Measurements from ENCODE around the gene FPGT.

DNA sequence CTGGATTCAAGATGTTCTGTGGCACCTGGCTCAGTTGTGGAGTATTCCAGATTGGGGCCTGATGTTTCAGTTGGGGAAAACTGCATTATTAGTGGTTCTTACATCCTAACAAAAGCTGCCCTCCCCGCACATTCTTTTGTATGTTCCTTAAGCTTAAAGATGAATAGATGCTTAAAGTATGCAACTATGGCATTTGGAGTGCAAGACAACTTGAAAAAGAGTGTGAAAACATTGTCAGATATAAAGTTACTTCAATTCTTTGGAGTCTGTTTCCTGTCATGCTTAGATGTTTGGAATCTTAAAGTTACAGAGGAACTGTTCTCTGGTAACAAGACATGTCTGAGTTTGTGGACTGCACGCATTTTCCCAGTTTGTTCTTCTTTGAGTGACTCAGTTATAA is 7.2 kb downstream of the FPGT start:
- TF ChIP-seq MAFK (IDR thresholded peaks at IDR 0.05; ENCODE audit: low read depth, low read length): no peak
- TF ChIP-seq SMC3 (IDR thresholded peaks at IDR 0.05; ENCODE audit: low read depth, low read length): no peak
- no peak for TF ChIP-seq NFE2L2 (IDR thresholded peaks at IDR 0.05; ENCODE audit: low read depth, low read length)
- no peak for TF ChIP-seq POLR2A (IDR thresholded peaks at IDR 0.05; ENCODE audit: low read depth, low read length)
- TF ChIP-seq CTCF (conservative IDR thresholded peaks at IDR 0.05; ENCODE audit: low read depth, low read length): no peak
- TF ChIP-seq RFX5 (IDR thresholded peaks at IDR 0.05; ENCODE audit: low read depth, low read length): no peak
- no peak for TF ChIP-seq RAD21 (IDR thresholded peaks at IDR 0.05; ENCODE audit: low read length)
- TF ChIP-seq, protein P1, sequence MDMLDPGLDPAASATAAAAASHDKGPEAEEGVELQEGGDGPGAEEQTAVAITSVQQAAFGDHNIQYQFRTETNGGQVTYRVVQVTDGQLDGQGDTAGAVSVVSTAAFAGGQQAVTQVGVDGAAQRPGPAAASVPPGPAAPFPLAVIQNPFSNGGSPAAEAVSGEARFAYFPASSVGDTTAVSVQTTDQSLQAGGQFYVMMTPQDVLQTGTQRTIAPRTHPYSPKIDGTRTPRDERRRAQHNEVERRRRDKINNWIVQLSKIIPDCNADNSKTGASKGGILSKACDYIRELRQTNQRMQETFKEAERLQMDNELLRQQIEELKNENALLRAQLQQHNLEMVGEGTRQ (IDR thresholded peaks at IDR 0.05; ENCODE audit: low read depth, low read length): no peak
- no peak for TF ChIP-seq MXI1 (IDR thresholded peaks at IDR 0.05; ENCODE audit: borderline replicate concordance, low read depth, low read length)
- no peak for TF ChIP-seq CHD1 (IDR thresholded peaks at IDR 0.05; ENCODE audit: low read depth, low read length)
- no peak for TF ChIP-seq MAZ (IDR thresholded peaks at IDR 0.05; ENCODE audit: borderline replicate concordance, low read depth, low read length)
